Measurements from ENCODE around the gene SLC46A2.

Gene SLC46A2

GRCh38 chr9:112900488-112900887, 9.8 kb upstream of the SLC46A2 start:
- TF ChIP-seq CTCF (IDR thresholded peaks at IDR 0.05; ENCODE audit: low read depth, low read length), result no peak

GRCh38 chr9:112898872-112899311, 8.2 kb upstream of the SLC46A2 start:
- TF ChIP-seq CTCF (IDR thresholded peaks at IDR 0.05; ENCODE audit: low read depth, low read length), result no peak

More at GRCh38 chr9:112900488-112900887, 9.8 kb upstream of the SLC46A2 start:
- no peak overlapping the region for H3K4me3 ChIP-seq (ENCODE audit: low read depth, low read length)

GRCh38 chr9:112896131-112896530, 5.5 kb upstream of the SLC46A2 start:
- no peak overlapping the region for H3K4me3 ChIP-seq (ENCODE audit: low read depth, low read length)
- TF ChIP-seq CTCF (IDR thresholded peaks at IDR 0.05; ENCODE audit: low read depth, low read length), result no peak

More at GRCh38 chr9:112898872-112899311, 8.2 kb upstream of the SLC46A2 start:
- H3K4me3 ChIP-seq (ENCODE audit: low read depth, low read length), result no peak overlapping the region

DNA sequence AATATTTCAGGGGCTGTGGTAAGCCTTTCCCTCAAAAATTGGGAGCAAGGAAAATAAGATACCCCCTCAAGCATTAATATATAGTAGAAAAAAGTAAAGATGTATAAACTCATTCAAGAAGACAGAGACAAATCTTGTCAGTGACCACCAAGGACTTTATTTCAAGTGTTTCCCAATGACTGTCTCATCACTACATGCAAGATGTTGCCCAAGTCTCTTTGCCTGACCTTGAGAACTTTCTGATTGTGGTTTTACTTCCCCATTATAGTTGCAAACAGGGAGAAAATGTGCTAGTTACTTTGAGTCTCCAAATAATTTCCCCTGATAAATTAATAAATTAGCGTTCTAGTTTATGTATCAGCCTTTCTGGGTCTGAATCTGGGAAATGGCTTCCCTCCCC, 4.0 kb upstream of the SLC46A2 start:
- TF ChIP-seq CTCF (IDR thresholded peaks at IDR 0.05; ENCODE audit: low read depth, low read length), result no peak
- H3K4me3 ChIP-seq (ENCODE audit: low read depth, low read length), result no peak overlapping the region

DNA sequence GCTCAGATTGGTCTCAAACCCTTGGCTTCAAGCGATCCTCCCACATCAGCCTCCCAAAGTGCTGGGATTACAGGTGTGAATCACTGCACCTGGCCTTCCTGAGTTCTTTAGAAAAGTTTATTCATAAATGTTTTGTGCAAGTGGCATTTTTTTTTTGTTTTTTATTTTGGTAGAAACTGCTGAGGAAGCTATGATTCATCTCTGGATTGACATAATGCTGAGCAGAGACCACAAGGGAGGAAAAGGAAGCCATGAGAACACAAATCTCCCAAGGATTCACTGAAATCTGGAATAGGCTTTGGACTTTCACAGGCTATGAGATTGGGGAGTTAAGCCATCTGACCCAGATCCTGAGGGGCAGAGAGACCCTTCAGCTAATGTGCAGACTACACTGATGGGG, 3.4 kb upstream of the SLC46A2 start:
- TF ChIP-seq CTCF (IDR thresholded peaks at IDR 0.05; ENCODE audit: low read depth, low read length), result no peak

DNA sequence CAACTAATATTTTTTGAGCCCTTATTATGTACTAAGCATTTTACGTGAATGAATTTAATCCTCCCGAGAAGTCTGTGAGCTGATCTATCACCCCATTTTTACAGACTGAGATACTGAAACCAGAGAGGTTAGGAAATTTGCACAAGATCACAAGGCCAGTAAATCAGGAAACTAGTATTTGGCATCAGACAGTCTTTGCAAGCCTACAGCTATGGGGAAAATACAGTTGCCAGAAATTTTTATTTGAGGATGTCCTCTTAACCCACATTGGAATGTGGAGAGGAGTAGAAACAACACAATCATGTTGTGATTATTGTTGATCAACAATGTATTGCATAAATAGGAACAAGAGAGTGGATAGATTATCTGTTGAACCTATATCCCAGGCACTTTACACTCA, 2.3 kb upstream of the SLC46A2 start:
- no peak for TF ChIP-seq CTCF (IDR thresholded peaks at IDR 0.05; ENCODE audit: low read depth, low read length)
- H3K4me3 ChIP-seq (ENCODE audit: low read depth, low read length), result no peak overlapping the region

More for the DNA sequence above, 3.4 kb upstream of the SLC46A2 start:
- no peak overlapping the region for H3K4me3 ChIP-seq (ENCODE audit: low read depth, low read length)

GRCh38 chr9:112891521-112891920, 845 bp upstream of the SLC46A2 start:
- H3K4me3 ChIP-seq (ENCODE audit: low read depth, low read length), result no peak overlapping the region
- TF ChIP-seq CTCF (IDR thresholded peaks at IDR 0.05; ENCODE audit: low read depth, low read length), result no peak

Measured in WI38 (cell line).